K562 (cell line): Measurements from ENCODE around the gene TUT4. TPM values are rescaled to one million over a fixed set of nuclear protein-coding genes. Genes with fewer than 3 reads are reported as not detected.

Experiments
- ATAC-seq: fragments of 200-7000 bp; cut with Tn5 transposase; 3 replicates; pipeline ENCODE4 v1.9.1; 2020; ENCODE audit warnings: moderate library complexity
- BruUV-seq: library from RNA; stranded (reverse); fragments of 400-500 nt; replicated peaks from 2 replicates; lab custom pipeline; 2021; lab: Mats Ljungman, UMichigan
- CTCF ChIA-PET: fragments of 300-600 bp; formaldehyde crosslinking; extraction: SDS; loops from one replicate; lab custom pipeline; 2021; ENCODE audit warnings: low intra/inter-chr PET ratio; lab: Yijun Ruan, JAX
- POLR2A ChIA-PET: fragments of 300-600, 350-650 bp; sonication (Branson Sonifier 250); formaldehyde crosslinking; extraction: SDS; loops from one replicate; lab custom pipeline; 2021; ENCODE audit warnings: antibody characterized with exemption, inconsistent platforms; lab: Yijun Ruan, JAX
- DNase-seq, 4 experiments: peaks; one replicate each; pipeline versions ENCODE4 v3.0.0 to v3.0.0-alpha.2; 2011 to 2018; ENCODE audit warnings: low spot score in 3 of 4, mixed read lengths in 3 of 4; ENCODE audit errors: extremely low read depth in 1 of 4
- FAIRE-seq: peaks from 2 replicates; lab custom pipeline; 2011; peaks lifted over from hg19 to GRCh38; lab: Jason Lieb, UNC
- H2AFZ ChIP-seq: 2 replicates; pipeline ENCODE4 v1.6.0; 2011; ENCODE audit warnings: low read depth, low read length, control low read depth, inconsistent platforms
- H3K27ac ChIP-seq: fragments of 200-600 bp; 3 replicates; pipeline ENCODE4 v1.8.0; 2011; ENCODE audit warnings: low read depth, mild to moderate bottlenecking, control low read depth, inconsistent platforms, low read length, moderate library complexity, mixed read lengths; ENCODE audit errors: extremely low read depth
- H3K27me3 ChIP-seq, 2 experiments: fragments of 300-600 bp in 1 of 2; 2 replicates in 1 of 2; 3 replicates in 1 of 2; pipeline versions ENCODE4 v1.6.0 to v1.8.0; 2011; ENCODE audit warnings: inconsistent platforms in 2 of 2, low read length in 2 of 2, mild to moderate bottlenecking in 1 of 2, mixed read lengths in 1 of 2, moderate library complexity in 1 of 2; ENCODE audit not compliant: control insufficient read depth in 2 of 2, insufficient read depth in 2 of 2
- H3K36me3 ChIP-seq: fragments of 300-600 bp; 3 replicates; pipeline ENCODE4 v1.8.0; 2011; ENCODE audit warnings: mild to moderate bottlenecking, low read length, inconsistent platforms; ENCODE audit not compliant: control insufficient read depth, insufficient read depth
- H3K4me1 ChIP-seq, 2 experiments: fragments of 200-600 bp in 1 of 2; replicated peaks in 1 of 2; 2 replicates in 1 of 2; 3 replicates in 1 of 2; pipeline versions ENCODE4 v1.5.1 to v1.8.0; 2011; ENCODE audit warnings: inconsistent platforms in 2 of 2, low read length in 2 of 2, mild to moderate bottlenecking in 1 of 2, mixed read lengths in 1 of 2, moderate library complexity in 1 of 2; ENCODE audit not compliant: control insufficient read depth in 2 of 2, insufficient read depth in 2 of 2
- H3K4me2 ChIP-seq: 2 replicates; pipeline ENCODE4 v1.6.1; 2011; ENCODE audit warnings: low read length, control low read depth, inconsistent platforms, mixed read lengths; ENCODE audit not compliant: insufficient read depth
- H3K4me3 ChIP-seq: fragments of 200-600 bp; sonication (generic), shearing (Covaris generic); 2 replicates; pipeline ENCODE4 v1.5.1; 2016; ENCODE audit warnings: control low read depth, inconsistent platforms
- H3K79me2 ChIP-seq: fragments of 200-600 bp; 3 replicates; pipeline ENCODE4 v1.8.0; 2011; ENCODE audit warnings: low read length, inconsistent platforms; ENCODE audit not compliant: control insufficient read depth, insufficient read depth
- H3K9ac ChIP-seq, 2 experiments: 2 replicates each; pipeline versions ENCODE4 v1.6.0 to v1.6.1; 2011; ENCODE audit warnings: low read depth in 2 of 2, low read length in 2 of 2, control low read depth in 1 of 2, inconsistent platforms in 1 of 2, mild to moderate bottlenecking in 1 of 2, mixed read lengths in 1 of 2; ENCODE audit not compliant: insufficient read depth in 1 of 2
- H3K9me1 ChIP-seq: one replicate; pipeline ENCODE4 v1.6.0; 2011; ENCODE audit warnings: inconsistent platforms, mild to moderate bottlenecking, low read length, moderate library complexity; ENCODE audit not compliant: control insufficient read depth, insufficient read depth
- H3K9me3 ChIP-seq: replicated peaks from 2 replicates; pipeline ENCODE4 v1.5.1; 2011; ENCODE audit warnings: low read depth, low read length, inconsistent platforms; ENCODE audit not compliant: control insufficient read depth, insufficient read depth
- H4K20me1 ChIP-seq: replicated peaks from 2 replicates; pipeline ENCODE4 v1.6.1; 2011; ENCODE audit warnings: low read length, inconsistent platforms, mixed read lengths; ENCODE audit not compliant: control insufficient read depth, insufficient read depth
- C11orf30 ChIP-seq: fragments of 450-650 bp; IDR thresholded peaks from 2 replicates; pipeline ENCODE4 v1.6.1; 2016; ENCODE audit warnings: low read depth, mild to moderate bottlenecking
- COPS2 ChIP-seq: fragments of 450-650 bp; conservative IDR thresholded peaks from 2 replicates; pipeline ENCODE4 v1.6.1; 2016; ENCODE audit warnings: mild to moderate bottlenecking, moderate library complexity
- ELF4 ChIP-seq: fragments of 450-650 bp; formaldehyde crosslinking; IDR thresholded peaks from 2 replicates; pipeline ENCODE4 v1.4.0; 2022; ENCODE audit warnings: missing genetic modification characterization
- HCFC1 ChIP-seq: IDR thresholded peaks from 2 replicates; pipeline ENCODE4 v1.6.1; 2012; ENCODE audit warnings: low read depth, low read length, improper control_type of control experiment
- KLF16 ChIP-seq: IDR thresholded peaks from 2 replicates; pipeline ENCODE4 v1.6.1; 2016; ENCODE audit warnings: antibody characterized with exemption
- PHB ChIP-seq: fragments of 250-450 bp; sonication (Bioruptor Pico); IDR thresholded peaks from 2 replicates; pipeline ENCODE4 v1.5.0; 2021
- REST ChIP-seq, 2 experiments: fragments of 450-650 bp; formaldehyde crosslinking in 1 of 2; IDR thresholded peaks; 2 replicates each; pipeline versions ENCODE4 v1.4.0 to v1.6.1; 2014 to 2020; ENCODE audit warnings: mild to moderate bottlenecking in 2 of 2, borderline replicate concordance in 1 of 2, low read depth in 1 of 2
- SMAD2 ChIP-seq: fragments of 150-350 bp; IDR thresholded peaks from 2 replicates; pipeline ENCODE4 v1.6.1; 2014; ENCODE audit warnings: low read depth, mild to moderate bottlenecking, low read length
- SRSF3 ChIP-seq: fragments of 200-400 bp; formaldehyde crosslinking; IDR thresholded peaks from 2 replicates; pipeline ENCODE4 v1.6.1; 2016; ENCODE audit warnings: mild to moderate bottlenecking, low read length, moderate library complexity; ENCODE audit not compliant: insufficient read depth
- STAT5B ChIP-seq: fragments of 250-450 bp; sonication (Bioruptor Pico); IDR thresholded peaks from 2 replicates; pipeline ENCODE4 v1.8.0; 2021; ENCODE audit warnings: mild to moderate bottlenecking, inconsistent platforms
- ZNF592 ChIP-seq: fragments of 450-650 bp; IDR thresholded peaks from 2 replicates; pipeline ENCODE4 v1.6.1; 2017; ENCODE audit warnings: antibody characterized with exemption, mild to moderate bottlenecking
- WGBS: fragments of 100-300 bp; shearing (Covaris generic); methylation state at CpG from one replicate; pipeline ENCODE4 v1.1.6; 2016; ENCODE audit warnings: low coverage, mixed read lengths; ENCODE audit not compliant: insufficient coverage; ENCODE audit errors: missing lambda C conversion rate; 5-methylcytosine and 5-hydroxymethylcytosine counted together
- in situ Hi-C: fragments of 300-500 bp; cut with MboI; formaldehyde crosslinking; loops from 4 replicates; pipeline ENCODE4 v1.15.0; 2018; ENCODE audit warnings: inconsistent platforms, mixed read lengths
- intact Hi-C: fragments of 100-400 bp; cut with micrococcal nuclease; formaldehyde crosslinking; loops from 2 replicates; pipeline ENCODE4 v1.14.2; 2022
- polyA plus RNA-seq, 8 experiments: library from polyadenylated mRNA; depleted of rRNA in 4 of 8; stranded (reverse) in 5 of 8; unstranded in 3 of 8; fragments of >200 nt; fragmentation: Nextera tagmentation in 2 of 8; fragmentation: Illumina TruSeq in 1 of 8; extraction: Ambion mirVana in 2 of 8; extraction: Trizol in 1 of 8; gene quantifications; 2 replicates each; pipeline versions ENCODE4 v1.2.1 to v1.2.3, GENCODE V29; 2011 to 2014; ENCODE audit warnings: inconsistent platforms in 1 of 8, missing spikeins in 1 of 8
- total RNA-seq, 7 experiments: library from RNA; depleted of rRNA in 6 of 7; stranded (reverse); fragments of >200 nt in 6 of 7; fragmentation: Illumina TruSeq in 2 of 7; extraction: Trizol in 2 of 7; gene quantifications; 2 replicates each; pipeline versions ENCODE4 v1.2.1 to v1.2.3, GENCODE V29; 2011 to 2021; ENCODE audit warnings: low replicate concordance in 1 of 7

The TUT4 gene
- total and polyA plus RNA-seq, 9 of the 15 experiments (the other 6 are each of a cell fraction or from before 2014, with no cell fraction given) = 15.8 to 53.5 (median 36.7) TPM

GRCh38 chr1:52399629-52400028 lies 153.3 kb downstream of the TUT4 start:
- peaks cover 3% of the 10 kb centered on the region for H3K9me1 ChIP-seq
- DNase-seq (no peak), ATAC-seq (no peak), FAIRE-seq (no peak)
- peaks cover 88% of the 10 kb centered on the region for H3K79me2 ChIP-seq
- H4K20me1 ChIP-seq = peaks cover 16% of the 10 kb centered on the region
- peaks cover 8 to 24% of the 10 kb centered on the region in 2 experiments; a peak in 4 of 5 replicates for H3K4me1 ChIP-seq
- 98% methylated on average over 3 of the region's 3 CpGs for WGBS
- intact Hi-C loops = loop anchor here (5.0 kb wide), 3 partner anchors 168 to 283 kb away; no protein-coding TSS in a partner anchor
- H3K9me3 ChIP-seq = no peaks in the 10 kb centered on the region
- CTCF ChIA-PET = no interaction called here
- no peak overlapping the region for H2AFZ ChIP-seq
- H3K4me2 ChIP-seq = no peak overlapping the region
- H3K27ac ChIP-seq = no peak overlapping the region
- in situ Hi-C loops = loop anchor here (10.0 kb wide), 1 partner anchor 285 kb away; no protein-coding TSS in a partner anchor
- H3K27me3 ChIP-seq = no peaks in the 10 kb centered on the region
- no peak overlapping the region for H3K4me3 ChIP-seq
- BruUV-seq = no TSS peak
- H3K36me3 ChIP-seq = peaks cover 82% of the 10 kb centered on the region
- no peak overlapping the region for H3K9ac ChIP-seq
- POLR2A ChIA-PET = interaction anchor here (0.6 to 1.9 kb wide), 4 partner anchors 8 to 269 kb away, joined by 3 to 9 read pairs (median 4); no protein-coding TSS in a partner anchor
- TF ChIP-seq PHB = no peak
- TF ChIP-seq SRSF3 = no peak
- no peak for TF ChIP-seq SMAD2
- peak; percentile 58 for TF ChIP-seq C11orf30
- no peak for TF ChIP-seq ZNF592
- no peak for TF ChIP-seq STAT5B
- TF ChIP-seq REST (IDR thresholded peaks at IDR 0.05; ENCODE audit: borderline replicate concordance) = no peak
- TF ChIP-seq REST (CRISPR knock-in tag; IDR thresholded peaks at IDR 0.05; ENCODE audit: low read depth) = no peak
- no peak for TF ChIP-seq KLF16
- no peak for TF ChIP-seq ELF4 (CRISPR knock-in tag)
- TF ChIP-seq HCFC1 = no peak
- no peak for TF ChIP-seq COPS2
